HAP-1 (cell line): ENCODE data around the gene RBM46.
"Not testable (repeated sequence)": the region's sequence is repeated elsewhere in the genome, so short reads cannot be mapped to it uniquely, and the experiment has no call there.

ENCODE experiments used
- DNase-seq, 2 experiments: peaks; one replicate each; pipeline ENCODE4 v3.0.0-alpha.2; 2016 to 2020; ENCODE audit warnings: low spot score in 2 of 2
- H3K27me3 ChIP-seq: fragments of 250-450 bp; sonication (Bioruptor Pico); 2 replicates; pipeline ENCODE4 v1.5.1; 2020; ENCODE audit warnings: low read depth, mild to moderate bottlenecking, moderate library complexity
- H3K36me3 ChIP-seq: fragments of 250-450 bp; sonication (Bioruptor Pico); replicated peaks from 2 replicates; pipeline ENCODE4 v1.5.1; 2020; ENCODE audit warnings: mild to moderate bottlenecking
- H3K4me1 ChIP-seq: fragments of 250-450 bp; sonication (Bioruptor Pico); 2 replicates; pipeline ENCODE4 v1.5.1; 2020; ENCODE audit warnings: mild to moderate bottlenecking
- H3K4me3 ChIP-seq: fragments of 250-450 bp; sonication (Bioruptor Pico); 2 replicates; pipeline ENCODE4 v1.5.1; 2020; ENCODE audit warnings: mild to moderate bottlenecking, moderate library complexity
- H3K9me3 ChIP-seq: fragments of 250-450 bp; sonication (Bioruptor Pico); 2 replicates; pipeline ENCODE4 v1.5.1; 2020; ENCODE audit warnings: mild to moderate bottlenecking, moderate library complexity
- in situ Hi-C: fragments of 300-500 bp; cut with MboI; formaldehyde crosslinking; loops from 3 replicates; pipeline ENCODE4 v1.14.3; 2020; ENCODE audit warnings: low sequenced_read_pairs, inconsistent platforms, mixed read lengths

The RBM46 gene

GRCh38 chr4:154869301-154869700 is 88.2 kb downstream of the RBM46 start:
- DNase-seq: no peak
- no peaks in the 10 kb centered on the region for H3K4me1 ChIP-seq
- H3K36me3 ChIP-seq: no peaks in the 10 kb centered on the region
- no peaks in the 10 kb centered on the region for H3K27me3 ChIP-seq
- H3K9me3 ChIP-seq: no peaks in the 10 kb centered on the region
- no peak overlapping the region for H3K4me3 ChIP-seq
- in situ Hi-C loops: no loop called here

DNA sequence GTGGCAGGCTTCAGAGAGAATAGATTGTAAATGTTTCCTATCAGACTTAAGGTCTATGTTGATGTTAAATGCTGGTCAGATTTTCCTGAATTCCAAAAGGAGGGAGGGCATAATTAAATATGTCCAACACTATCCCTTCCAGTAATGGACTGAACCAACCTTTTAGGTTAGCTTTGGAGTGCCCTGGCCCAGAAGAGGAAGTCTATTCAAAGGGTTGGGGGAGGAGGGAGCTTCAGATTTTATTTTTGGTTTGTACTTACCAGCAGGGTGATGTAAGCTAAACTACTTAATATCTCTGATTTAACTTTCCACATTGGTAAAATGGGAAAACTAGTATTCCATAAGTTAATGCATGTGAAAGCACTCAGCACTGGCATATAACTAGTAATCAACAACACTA is 91.1 kb downstream of the RBM46 start:
- DNase-seq: no peak
- H3K36me3 ChIP-seq: no peaks in the 10 kb centered on the region
- H3K4me3 ChIP-seq: no peak overlapping the region
- in situ Hi-C loops: no loop called here
- no peaks in the 10 kb centered on the region for H3K27me3 ChIP-seq
- no peaks in the 10 kb centered on the region for H3K9me3 ChIP-seq
- H3K4me1 ChIP-seq: no peaks in the 10 kb centered on the region

DNA sequence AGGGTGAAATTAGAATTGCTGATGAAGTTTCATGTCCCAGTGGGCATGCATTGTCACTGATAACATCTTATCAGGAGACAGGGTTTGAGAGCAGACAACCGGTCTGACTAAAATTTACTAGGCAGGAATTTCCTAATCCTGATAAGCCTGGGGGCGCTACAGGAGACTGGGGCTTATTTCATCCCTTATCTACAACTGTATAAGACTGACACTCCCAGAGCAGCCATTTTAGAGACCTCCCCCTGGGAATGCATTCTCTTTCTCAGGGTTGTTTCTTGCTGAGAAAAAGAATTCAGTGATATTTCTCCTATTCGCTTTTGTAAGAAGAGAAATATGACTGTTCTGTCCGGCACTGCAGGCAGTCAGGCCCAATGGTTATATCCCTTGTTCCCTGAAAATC is 93.0 kb downstream of the RBM46 start:
- in situ Hi-C loops, H3K36me3 ChIP-seq, H3K4me3 ChIP-seq, H3K27me3 ChIP-seq, H3K9me3 ChIP-seq, H3K4me1 ChIP-seq, DNase-seq: not testable (repeated sequence)

GRCh38 chr4:154877110-154877760 is 96.2 kb downstream of the RBM46 start:
- Histone ChIP-seq H3K4me1 (no peaks in the 10 kb centered on the region), H3K9me3 (no peaks in the 10 kb centered on the region), H3K36me3 (no peaks in the 10 kb centered on the region), H3K4me3 (no peak overlapping the region), H3K27me3 (no peaks in the 10 kb centered on the region)
- DNase-seq: no peak
- in situ Hi-C loops: no loop called here
